Neuronal stem cell (in vitro differentiated cells): ENCODE data around the gene RSBN1.

ENCODE experiments used
- DNase-seq: peaks from one replicate; pipeline ENCODE4 v3.0.0-alpha.2; 2013; ENCODE audit warnings: low spot score
- H2AFZ ChIP-seq: one replicate; pipeline ENCODE4 v1.6.1; 2013; ENCODE audit warnings: mild to moderate bottlenecking, low read length, inconsistent platforms
- H2AK5ac ChIP-seq: 2 replicates; pipeline ENCODE4 v1.6.1; 2013; ENCODE audit warnings: low read depth, mild to moderate bottlenecking, inconsistent platforms, low read length, moderate library complexity, mixed read lengths
- H2BK120ac ChIP-seq: 2 replicates; pipeline ENCODE4 v1.6.1; 2013; ENCODE audit warnings: low read depth, mild to moderate bottlenecking, inconsistent platforms, low read length, moderate library complexity, mixed read lengths
- H2BK12ac ChIP-seq: one replicate; pipeline ENCODE4 v1.6.1; 2013; ENCODE audit warnings: low read length, inconsistent platforms
- H2BK15ac ChIP-seq: 2 replicates; pipeline ENCODE4 v1.6.1; 2013; ENCODE audit warnings: mild to moderate bottlenecking, low read length, inconsistent platforms, mixed read lengths
- H2BK5ac ChIP-seq: one replicate; pipeline ENCODE4 v1.6.1; 2013; ENCODE audit warnings: inconsistent platforms, mild to moderate bottlenecking, low read length, moderate library complexity
- H3K14ac ChIP-seq: one replicate; pipeline ENCODE4 v1.6.1; 2013; ENCODE audit warnings: low read length, inconsistent platforms
- H3K18ac ChIP-seq: 2 replicates; pipeline ENCODE4 v1.6.1; 2013; ENCODE audit warnings: low read length, inconsistent platforms
- H3K23ac ChIP-seq: 2 replicates; pipeline ENCODE4 v1.6.1; 2013; ENCODE audit warnings: low read depth, mild to moderate bottlenecking, mixed read lengths, low read length, inconsistent platforms; ENCODE audit not compliant: poor library complexity
- H3K27ac ChIP-seq: replicated peaks from 3 replicates; pipeline ENCODE4 v1.5.1; 2013; ENCODE audit warnings: low read length, inconsistent platforms
- H3K27me3 ChIP-seq, 3 experiments: 2 replicates each; pipeline ENCODE4 v1.6.1; 2013; ENCODE audit warnings: low read length in 3 of 3, mild to moderate bottlenecking in 2 of 3, inconsistent platforms in 1 of 3, low read depth in 1 of 3, mixed read lengths in 1 of 3, moderate library complexity in 1 of 3; ENCODE audit not compliant: control insufficient read depth in 3 of 3, insufficient read depth in 3 of 3
- H3K36me3 ChIP-seq, 2 donors: replicated peaks in 1 of 2; 2 replicates each; pipeline ENCODE4 v1.6.1; 2013; ENCODE audit warnings: low read length in 2 of 2; ENCODE audit not compliant: control insufficient read depth in 2 of 2, insufficient read depth in 2 of 2
- H3K4ac ChIP-seq: 2 replicates; pipeline ENCODE4 v1.6.1; 2013; ENCODE audit warnings: inconsistent platforms, mild to moderate bottlenecking, low read length, moderate library complexity
- H3K4me1 ChIP-seq, 2 donors: 1 replicate in 1 of 2; 2 replicates in 1 of 2; pipeline ENCODE4 v1.6.1; 2013; ENCODE audit warnings: low read length in 2 of 2, low read depth in 1 of 2; ENCODE audit not compliant: control insufficient read depth in 2 of 2, insufficient read depth in 1 of 2
- H3K4me2 ChIP-seq: one replicate; pipeline ENCODE4 v1.6.1; 2013; ENCODE audit warnings: mild to moderate bottlenecking, low read length, inconsistent platforms; ENCODE audit not compliant: insufficient read depth, poor library complexity, severe bottlenecking
- H3K4me3 ChIP-seq, 2 donors: 2 replicates each; pipeline ENCODE4 v1.5.1; 2013; ENCODE audit warnings: low read length in 2 of 2, mild to moderate bottlenecking in 2 of 2, inconsistent platforms in 1 of 2, moderate library complexity in 1 of 2
- H3K79me1 ChIP-seq: one replicate; pipeline ENCODE4 v1.6.1; 2013; ENCODE audit warnings: low read depth, mild to moderate bottlenecking, inconsistent platforms, low read length, moderate library complexity
- H3K9ac ChIP-seq: one replicate; pipeline ENCODE4 v1.6.1; 2013; ENCODE audit warnings: mild to moderate bottlenecking, low read depth, low read length, inconsistent platforms; ENCODE audit not compliant: poor library complexity
- H3K9me3 ChIP-seq, 2 donors: replicated peaks in 1 of 2; 2 replicates each; pipeline versions ENCODE3 to v1.6.1; 2013; ENCODE audit warnings: low read length in 2 of 2, mild to moderate bottlenecking in 2 of 2, inconsistent platforms in 1 of 2, low read depth in 1 of 2, mixed read lengths in 1 of 2, moderate library complexity in 1 of 2; ENCODE audit not compliant: control insufficient read depth in 2 of 2, insufficient read depth in 1 of 2
- H4K8ac ChIP-seq: one replicate; pipeline ENCODE4 v1.6.1; 2013; ENCODE audit warnings: low read depth, mild to moderate bottlenecking, inconsistent platforms, low read length, moderate library complexity
- H4K91ac ChIP-seq: one replicate; pipeline ENCODE4 v1.6.1; 2013; ENCODE audit warnings: low read length, low read depth, mild to moderate bottlenecking, inconsistent platforms; ENCODE audit not compliant: poor library complexity
- WGBS, 2 donors: extraction: QIAGEN DNeasy Blood & Tissue Kit; methylation state at CpG; one replicate each; pipeline ENCODE4 v1.1.7; 2013; ENCODE audit warnings: missing lambda C conversion rate in 2 of 2, mixed read lengths in 1 of 2; ENCODE audit not compliant: insufficient read length in 2 of 2, insufficient replicate concordance in 1 of 2; ENCODE audit errors: extremely low coverage in 2 of 2; 5-methylcytosine and 5-hydroxymethylcytosine counted together

The RSBN1 gene

GRCh38 chr1:113763661-113764060, 48.6 kb downstream of the RSBN1 start:
- peaks cover 2 to 51% of the 10 kb centered on the region in 2 donors for H3K36me3 ChIP-seq
- no peak overlapping the region for H2BK15ac ChIP-seq
- H3K4ac ChIP-seq: no peak overlapping the region
- no peak overlapping the region for H3K9ac ChIP-seq
- no peak overlapping the region for H3K23ac ChIP-seq
- H2AFZ ChIP-seq: no peak overlapping the region
- no peak overlapping the region for H3K27ac ChIP-seq
- H3K14ac ChIP-seq: no peak overlapping the region
- H3K27me3 ChIP-seq: no peaks in the 10 kb centered on the region
- no peaks in the 10 kb centered on the region for H3K79me1 ChIP-seq
- no peak overlapping the region for H2BK5ac ChIP-seq
- H3K9me3 ChIP-seq: no peaks in the 10 kb centered on the region
- H3K18ac ChIP-seq: no peak overlapping the region
- no peak overlapping the region for H4K91ac ChIP-seq
- no peak overlapping the region for H3K4me2 ChIP-seq
- no peak overlapping the region for H2BK12ac ChIP-seq
- no peak for DNase-seq
- no peak overlapping the region for H4K8ac ChIP-seq
- no peak overlapping the region for H2BK120ac ChIP-seq
- WGBS, 2 donors: no CpG with 5 or more reads among the region's 2 CpGs
- H3K4me3 ChIP-seq: no peak overlapping the region
- H3K4me1 ChIP-seq: peaks cover 4% of the 10 kb centered on the region in 2 donors
- H2AK5ac ChIP-seq: no peak overlapping the region

DNA sequence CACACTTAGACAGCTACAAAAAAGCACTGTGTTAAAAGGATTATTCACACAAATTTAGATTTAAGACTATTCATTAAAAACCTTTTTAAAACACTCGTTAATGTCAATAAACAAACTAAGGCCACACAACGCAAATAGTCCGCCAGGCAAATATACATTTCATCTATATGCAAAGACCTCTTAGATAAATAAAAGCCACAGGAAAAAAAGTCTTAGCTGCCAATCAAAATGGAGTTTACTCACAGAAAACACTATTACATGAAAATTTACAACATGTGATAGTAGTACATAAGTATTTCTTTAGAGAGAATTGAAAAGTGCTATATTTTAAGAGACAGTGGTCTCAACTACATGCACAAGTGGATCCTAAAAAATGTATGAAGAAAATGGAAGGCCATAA, 50.3 kb downstream of the RSBN1 start:
- Histone ChIP-seq H3K9me3 (no peaks in the 10 kb centered on the region), H4K8ac (no peak overlapping the region), H2AK5ac (no peak overlapping the region), H3K36me3 (peaks cover 2 to 44% of the 10 kb centered on the region in 2 donors), H3K18ac (no peak overlapping the region), H3K14ac (no peak overlapping the region), H4K91ac (no peak overlapping the region), H3K23ac (no peak overlapping the region), H3K9ac (no peak overlapping the region), H2BK12ac (no peak overlapping the region), H3K4ac (no peak overlapping the region), H3K27ac (no peak overlapping the region), H3K79me1 (no peaks in the 10 kb centered on the region), H2BK15ac (no peak overlapping the region), H2AFZ (no peak overlapping the region), H2BK5ac (no peak overlapping the region), H3K4me1 (peaks cover 0 to 4% of the 10 kb centered on the region in 2 donors), H3K4me3 (no peak overlapping the region), H3K4me2 (no peak overlapping the region), H3K27me3 (no peaks in the 10 kb centered on the region), H2BK120ac (no peak overlapping the region)
- DNase-seq: no peak
- WGBS, 2 donors: 100% methylated on average over 1 of the region's 3 CpGs; no CpG with 5 or more reads in 1 of the 2 donors

DNA sequence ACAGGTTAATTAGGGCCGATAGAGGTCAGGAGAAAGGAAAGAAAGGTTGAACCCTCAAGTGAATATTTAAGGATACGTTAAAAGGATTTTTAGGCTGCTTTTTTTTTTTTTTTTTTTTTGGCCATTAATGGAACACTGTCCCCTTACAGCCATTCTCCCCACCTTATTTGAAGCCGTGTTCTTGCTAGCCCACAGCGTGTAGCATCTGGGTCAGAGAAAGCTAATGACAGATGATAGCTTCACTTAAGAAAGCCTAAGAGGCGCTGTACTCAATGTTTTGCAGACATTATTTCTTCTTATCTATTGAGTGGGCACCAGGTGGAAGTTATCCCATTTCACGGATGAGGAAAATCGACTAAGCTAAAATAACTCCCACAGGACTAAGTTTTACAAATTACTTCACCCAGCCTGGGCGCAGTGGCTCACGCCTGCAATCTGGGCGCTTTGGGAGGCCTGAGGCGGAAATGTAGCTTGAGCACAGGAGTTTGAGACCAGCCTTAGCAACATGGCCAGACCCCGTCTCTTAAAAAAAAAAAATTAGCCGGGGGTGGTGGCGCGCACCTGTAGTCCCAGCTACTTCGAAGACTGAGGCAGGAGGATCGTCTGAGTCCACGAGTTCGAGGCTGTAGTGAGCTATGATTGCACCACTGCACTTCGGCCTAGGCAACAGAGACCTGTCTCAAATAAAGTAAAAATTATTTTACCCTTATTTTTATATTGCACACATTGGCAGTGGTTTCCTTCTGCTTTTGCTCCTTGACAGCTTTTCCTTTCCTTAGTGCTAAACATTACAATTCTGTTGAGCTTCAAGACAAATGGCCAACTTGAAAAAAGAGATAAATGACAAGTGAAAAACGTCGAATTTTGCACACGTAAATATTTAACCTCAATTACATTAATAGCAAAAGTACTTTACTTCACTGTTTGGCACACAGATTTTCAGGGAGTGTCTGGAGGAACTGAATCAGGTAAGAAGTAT, 51.9 kb downstream of the RSBN1 start:
- H4K8ac ChIP-seq: no peak overlapping the region
- H3K4ac ChIP-seq: no peak overlapping the region
- no peak overlapping the region for H3K23ac ChIP-seq

More for the DNA sequence above, 51.9 kb downstream of the RSBN1 start:
- H2AK5ac ChIP-seq: no peak overlapping the region
- peaks cover 0 to 42% of the 10 kb centered on the region in 2 donors for H3K36me3 ChIP-seq
- H2BK15ac ChIP-seq: no peak overlapping the region
- H3K79me1 ChIP-seq: no peaks in the 10 kb centered on the region
- peak overlapping the region in 1 of 2 donors; percentile 82 for H3K4me3 ChIP-seq
- peak overlapping the region; percentile 95 for H2AFZ ChIP-seq
- no peak overlapping the region for H3K14ac ChIP-seq
- no peak overlapping the region for H2BK5ac ChIP-seq
- DNase-seq: no peak
- H3K27me3 ChIP-seq: no peaks in the 10 kb centered on the region
- no peak overlapping the region for H3K18ac ChIP-seq
- H4K91ac ChIP-seq: no peak overlapping the region
- H2BK12ac ChIP-seq: no peak overlapping the region
- peak overlapping the region; percentile 93 for H3K27ac ChIP-seq
- H3K9me3 ChIP-seq: no peaks in the 10 kb centered on the region
- no peak overlapping the region for H2BK120ac ChIP-seq
- H3K4me2 ChIP-seq: peak overlapping the region; percentile 68
- H3K4me1 ChIP-seq: peaks cover 0 to 4% of the 10 kb centered on the region in 2 donors
- no peak overlapping the region for H3K9ac ChIP-seq
- no CpG with 5 or more reads among the region's 23 CpGs for WGBS, 2 donors
